ENCODE results near the gene FUZ. TPM values are rescaled to one million over a fixed set of nuclear protein-coding genes. Genes with fewer than 3 reads are reported as not detected.

Gene FUZ
- polyA plus RNA-seq, 12 donors, result 11.8 to 41.9 (median 16.0) TPM; not detected in 1

GRCh38 chr19:49786376-49786820 lies 26.7 kb downstream of the FUZ start:
- DNase-seq, result no peak

GRCh38 chr19:49782515-49782914 lies 30.6 kb downstream of the FUZ start:
- DNase-seq, result no peak

- no peak for DNase-seq
Observed at GRCh38 chr19:49781394-49781793, 31.7 kb downstream of the FUZ start.

- DNase-seq, result no peak
Observed at GRCh38 chr19:49780861-49781260, 32.2 kb downstream of the FUZ start.

GRCh38 chr19:49779731-49780555 lies 33.1 kb downstream of the FUZ start:
- no peak for DNase-seq

- no peak for DNase-seq
Observed at GRCh38 chr19:49776371-49776764, 36.7 kb downstream of the FUZ start.

GRCh38 chr19:49775742-49776370 lies 37.2 kb downstream of the FUZ start:
- DNase-seq, result no peak

- DNase-seq, result no peak
Observed at GRCh38 chr19:49774969-49775368, 38.1 kb downstream of the FUZ start.

GRCh38 chr19:49773663-49774350 lies 39.3 kb downstream of the FUZ start:
- no peak for DNase-seq

- DNase-seq, result no peak
Observed at GRCh38 chr19:49772850-49773432, 40.2 kb downstream of the FUZ start.

- DNase-seq, result no peak
Observed at GRCh38 chr19:49771674-49772139, 41.4 kb downstream of the FUZ start.

- no peak for DNase-seq
Observed at GRCh38 chr19:49770529-49770928, 42.6 kb downstream of the FUZ start.

GRCh38 chr19:49767967-49768581 lies 45.0 kb downstream of the FUZ start:
- no peak for DNase-seq

GRCh38 chr19:49767381-49767780 lies 45.7 kb downstream of the FUZ start:
- no peak for DNase-seq

GRCh38 chr19:49766930-49767299 lies 46.2 kb downstream of the FUZ start, which contains the start of gene AP2A1:
AP2A1 (plus strand) TSS chr19:49767001; CDS start chr19:49767134, 133 bp downstream.
- DNase-seq, result no peak

- peak; percentile 100 for DNase-seq
Observed at GRCh38 chr19:49766007-49766929, 46.8 kb downstream of the FUZ start.

- DNase-seq, result no peak
Observed at GRCh38 chr19:49764341-49764740, 48.8 kb downstream of the FUZ start.

GRCh38 chr19:49763230-49763629 lies 49.9 kb downstream of the FUZ start, which contains the start of gene TSKS:
TSKS (minus strand) TSS chr19:49763306; CDS start chr19:49763247, 59 bp downstream.
- no peak for DNase-seq

- peak; percentile 44 for DNase-seq
Observed at GRCh38 chr19:49761625-49762311, 51.3 kb downstream of the FUZ start.

- no peak for DNase-seq
Observed at GRCh38 chr19:49761249-49761624, 51.9 kb downstream of the FUZ start.
